Sigmoid colon (tissue), 4 donors: ENCODE data around the gene PIM1.

ENCODE experiments used
- CTCF ChIP-seq, 4 experiments: fragments of 450-650 bp in 3 of 4; fragments of 200-600 bp in 1 of 4; IDR thresholded peaks; one replicate each; pipeline ENCODE4 v1.5.1; 2016 to 2019; ENCODE audit warnings: antibody characterized with exemption in 4 of 4, mild to moderate bottlenecking in 3 of 4, moderate library complexity in 2 of 4
- EP300 ChIP-seq, 4 donors: sonication (generic); formaldehyde crosslinking; IDR thresholded peaks; one replicate each; pipeline ENCODE4 v1.6.1; 2017; ENCODE audit warnings: antibody characterized with exemption in 4 of 4
- POLR2A ChIP-seq, 2 donors: fragments of 450-650 bp; IDR thresholded peaks; one replicate each; pipeline ENCODE4 v1.6.1; 2016; ENCODE audit warnings: antibody characterized with exemption in 2 of 2, mild to moderate bottlenecking in 2 of 2, moderate library complexity in 2 of 2
- POLR2AphosphoS5 ChIP-seq, 4 donors: sonication (generic); formaldehyde crosslinking; IDR thresholded peaks; one replicate each; pipeline ENCODE4 v1.6.1; 2017; ENCODE audit warnings: antibody characterized with exemption in 4 of 4

- TF ChIP-seq CTCF (IDR thresholded peaks at IDR 0.05) (no peak), POLR2AphosphoS5 (IDR thresholded peaks at IDR 0.05) (peak; percentile 96 to 98 (median 97)), POLR2A (IDR thresholded peaks at IDR 0.05) (peak; percentile 58 to 79), EP300 (IDR thresholded peaks at IDR 0.05) (peak in 2 of 4 donors; percentile 7 to 32)
Observed at GRCh38 chr6:37169496-37170272, at the start of gene PIM1.
